OCI-LY7 (cell line): ENCODE results near the gene BAAT. TPM values are rescaled to one million over a fixed set of nuclear protein-coding genes. Genes with fewer than 3 reads are reported as not detected.

ENCODE experiments used
- BruUV-seq: library from RNA; stranded (reverse); fragments of 400-500 nt; replicated peaks from 2 replicates; lab custom pipeline; 2021; lab: Mats Ljungman, UMichigan
- CTCF ChIA-PET: fragments of 300-600 bp; sonication (Branson Sonifier 250); formaldehyde crosslinking; loops from one replicate; lab custom pipeline; 2022; ENCODE audit warnings: antibody characterized with exemption; ENCODE audit not compliant: unreplicated experiment; lab: Charles Lee
- POLR2A ChIA-PET: fragments of 300-600 bp; sonication (Branson Sonifier 250); formaldehyde crosslinking; loops from one replicate; lab custom pipeline; 2022; ENCODE audit warnings: antibody characterized with exemption; lab: Charles Lee
- DNase-seq: peaks from one replicate; pipeline ENCODE4 v3.0.0-alpha.2; 2015; ENCODE audit warnings: low spot score
- H2AFZ ChIP-seq: fragments of 200-600 bp; sonication (generic), shearing (Covaris generic); 2 replicates; pipeline ENCODE4 v1.6.1; 2014; ENCODE audit warnings: mild to moderate bottlenecking, antibody characterized with exemption, low read length, moderate library complexity
- H3K27ac ChIP-seq: fragments of 200-600 bp; sonication (generic); 2 replicates; pipeline ENCODE4 v1.5.1; 2014; ENCODE audit warnings: mixed run types, low read depth, mild to moderate bottlenecking, moderate library complexity, low read length, inconsistent platforms; ENCODE audit not compliant: poor library complexity, severe bottlenecking
- H3K36me3 ChIP-seq: fragments of 200-600 bp; sonication (generic); 2 replicates; pipeline ENCODE4 v1.6.1; 2014; ENCODE audit warnings: mild to moderate bottlenecking, antibody characterized with exemption, low read length, moderate library complexity, mixed read lengths; ENCODE audit not compliant: insufficient read depth
- H3K4me1 ChIP-seq: fragments of 200-600 bp; sonication (generic); 2 replicates; pipeline ENCODE4 v1.5.1; 2014; ENCODE audit warnings: mild to moderate bottlenecking, low read length; ENCODE audit not compliant: insufficient read depth, poor library complexity, severe bottlenecking
- H3K4me2 ChIP-seq: fragments of 200-600 bp; sonication (generic); 2 replicates; pipeline ENCODE4 v1.6.1; 2014; ENCODE audit warnings: mild to moderate bottlenecking, low read length
- H3K4me3 ChIP-seq: fragments of 200-600 bp; sonication (generic); 2 replicates; pipeline ENCODE4 v1.5.1; 2014; ENCODE audit warnings: mild to moderate bottlenecking, low read depth, low read length; ENCODE audit not compliant: poor library complexity, severe bottlenecking
- H3K79me2 ChIP-seq: fragments of 200-600 bp; sonication (generic); 2 replicates; pipeline ENCODE4 v1.6.1; 2016; ENCODE audit warnings: low read depth, mild to moderate bottlenecking, low read length, moderate library complexity, mixed read lengths; ENCODE audit not compliant: insufficient read depth
- H3K9me2 ChIP-seq: fragments of 200-600 bp; sonication (generic); 2 replicates; pipeline ENCODE4 v1.6.1; 2016; ENCODE audit warnings: mild to moderate bottlenecking, low read length, mixed read lengths; ENCODE audit not compliant: insufficient read depth
- H3K9me3 ChIP-seq: fragments of 200-600 bp; sonication (generic); 2 replicates; pipeline ENCODE4 v1.6.1; 2014; ENCODE audit warnings: mild to moderate bottlenecking, mixed run types, low read length, mixed read lengths
- H4K20me1 ChIP-seq: fragments of 200-600 bp; sonication (generic); 2 replicates; pipeline ENCODE4 v1.6.1; 2014; ENCODE audit warnings: mild to moderate bottlenecking, antibody characterized with exemption, low read length, moderate library complexity, mixed read lengths; ENCODE audit not compliant: insufficient read depth
- CTCF ChIP-seq: fragments of 200-600 bp; sonication (generic); conservative IDR thresholded peaks from 2 replicates; pipeline ENCODE4 v1.5.1; 2014; ENCODE audit warnings: mild to moderate bottlenecking, antibody characterized with exemption, low read length, moderate library complexity, mixed read lengths
- EZH2phosphoT487 ChIP-seq: fragments of 200-600 bp; sonication (generic); IDR thresholded peaks from 2 replicates; pipeline ENCODE4 v1.6.1; 2018; ENCODE audit warnings: low read depth, borderline replicate concordance, mild to moderate bottlenecking, mixed run types, antibody characterized with exemption, low read length, moderate library complexity, mixed read lengths
- intact Hi-C: fragments of 100-400 bp; cut with micrococcal nuclease; formaldehyde crosslinking; loops from one replicate; pipeline ENCODE4 v1.10.0; 2022; ENCODE audit not compliant: unreplicated experiment
- total RNA-seq, 2 experiments: library from RNA; depleted of rRNA in 1 of 2; stranded (reverse); fragments of >200 nt in 1 of 2; shearing (Covaris generic) in 1 of 2; gene quantifications; 2 replicates each; pipeline ENCODE4 v1.2.3, GENCODE V29; 2014 to 2022

The BAAT gene
- total RNA-seq, 2 experiments from 2014 or later = 0.13 TPM; not detected in 1

DNA sequence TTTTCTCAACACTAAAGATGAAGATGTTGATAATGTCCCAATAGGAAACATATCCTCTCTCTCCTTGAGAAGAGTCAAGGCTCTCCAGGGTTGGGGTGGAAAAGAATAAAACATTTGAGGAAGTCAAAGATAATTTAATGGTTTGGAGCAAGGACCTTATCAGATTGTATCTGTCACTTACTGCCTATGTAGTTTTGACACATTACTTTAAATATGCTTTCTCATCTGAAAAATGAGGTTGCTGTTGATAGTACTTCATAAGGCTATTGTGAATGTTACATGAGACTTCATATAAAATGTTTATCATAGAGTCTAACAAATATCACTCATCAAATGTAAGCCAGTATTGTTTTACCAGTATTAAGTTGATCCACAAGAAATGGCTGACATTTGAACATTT is 48.7 kb downstream of the BAAT start:
- intact Hi-C loops = no loop called here
- H2AFZ ChIP-seq = no peak overlapping the region
- no peak for DNase-seq
- CTCF ChIA-PET = no interaction called here
- POLR2A ChIA-PET = interaction anchor here (0.5 to 0.7 kb wide), 2 partner anchors 154 to 234 kb away, joined by 3 to 5 read pairs; no protein-coding TSS in a partner anchor
- no peak overlapping the region for H3K27ac ChIP-seq
- TF ChIP-seq CTCF = no peak
- TF ChIP-seq EZH2phosphoT487 = no peak
- no peaks in the 10 kb centered on the region for H3K9me2 ChIP-seq
- H3K9me3 ChIP-seq = no peaks in the 10 kb centered on the region
- H3K36me3 ChIP-seq = no peaks in the 10 kb centered on the region
- no peaks in the 10 kb centered on the region for H4K20me1 ChIP-seq
- H3K79me2 ChIP-seq = no peaks in the 10 kb centered on the region
- BruUV-seq = no TSS peak
- H3K4me1 ChIP-seq = no peaks in the 10 kb centered on the region
- H3K4me3 ChIP-seq = no peak overlapping the region
- H3K4me2 ChIP-seq = no peak overlapping the region

DNA sequence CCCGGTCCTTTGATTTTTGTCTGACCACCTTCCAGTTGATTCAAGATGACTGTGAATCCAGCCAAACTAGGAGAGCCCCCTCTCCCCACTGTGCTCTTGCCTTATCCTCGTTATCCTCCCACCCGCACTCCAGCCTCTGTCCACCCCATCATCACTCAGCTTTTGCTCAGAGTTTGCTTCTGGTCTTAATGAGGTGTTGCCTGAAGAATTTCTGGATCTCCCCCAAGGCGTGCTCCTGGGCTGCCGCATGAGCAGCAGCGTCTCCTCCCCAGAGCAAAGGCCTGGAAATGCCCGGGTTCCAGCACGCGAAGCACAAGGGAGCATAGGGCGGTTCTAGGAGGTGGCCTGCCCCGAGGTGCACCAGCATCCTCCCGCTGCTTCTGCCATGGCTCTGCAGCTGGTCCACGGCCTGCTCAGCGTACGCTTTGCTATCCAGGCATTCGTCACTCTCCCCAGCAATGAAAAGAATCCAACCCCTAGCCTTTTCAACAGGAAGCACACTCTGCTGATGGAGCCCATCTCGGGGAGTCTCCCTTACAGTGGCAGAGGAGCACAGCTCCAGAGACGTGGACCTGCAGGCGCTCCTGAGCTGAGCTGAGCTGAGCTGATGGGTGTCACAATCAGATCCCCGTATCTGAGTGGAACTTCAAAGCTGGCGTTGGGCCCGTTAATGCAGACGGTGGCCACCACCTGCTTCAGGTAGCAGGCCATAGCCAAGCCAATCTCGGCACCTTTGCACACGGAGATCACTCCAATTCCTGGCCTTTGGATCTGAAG is 50.7 kb downstream of the BAAT start:
- Histone ChIP-seq H4K20me1 (no peaks in the 10 kb centered on the region), H3K36me3 (no peaks in the 10 kb centered on the region), H3K9me2 (no peaks in the 10 kb centered on the region), H3K79me2 (no peaks in the 10 kb centered on the region), H3K4me3 (no peak overlapping the region), H3K27ac (no peak overlapping the region), H3K4me1 (no peaks in the 10 kb centered on the region), H3K9me3 (no peaks in the 10 kb centered on the region), H2AFZ (no peak overlapping the region), H3K4me2 (no peak overlapping the region)
- BruUV-seq = no TSS peak
- TF ChIP-seq EZH2phosphoT487 (no peak), CTCF (no peak)
- intact Hi-C loops = no loop called here
- ChIA-PET CTCF (no interaction called here), POLR2A (no interaction called here)
- no peak for DNase-seq

DNA sequence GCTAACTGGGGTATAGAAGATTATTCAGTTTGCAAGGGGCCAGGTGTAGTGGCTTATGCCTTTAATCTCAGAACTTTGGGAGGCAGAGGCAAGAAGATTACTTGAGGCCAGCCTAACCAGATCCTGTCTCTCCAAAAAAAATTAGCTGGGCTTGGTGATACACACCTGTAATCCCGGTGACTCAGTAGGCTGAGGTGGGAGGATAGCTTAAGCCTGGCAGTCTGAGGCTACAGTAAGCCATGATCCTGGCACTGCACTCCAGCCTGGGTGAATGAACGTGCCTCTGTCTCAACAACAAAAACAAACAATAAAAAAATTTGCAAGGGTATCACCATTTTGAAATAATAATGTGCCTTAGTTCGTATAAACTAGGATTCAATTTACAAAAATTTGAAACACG is 51.3 kb downstream of the BAAT start:
- H4K20me1 ChIP-seq = no peaks in the 10 kb centered on the region
- H2AFZ ChIP-seq = no peak overlapping the region
- no peak overlapping the region for H3K4me3 ChIP-seq
- H3K9me3 ChIP-seq = no peaks in the 10 kb centered on the region
- TF ChIP-seq CTCF (no peak), EZH2phosphoT487 (no peak)
- ChIA-PET POLR2A (no interaction called here), CTCF (no interaction called here)
- H3K27ac ChIP-seq = no peak overlapping the region
- no TSS peak for BruUV-seq
- intact Hi-C loops = no loop called here
- H3K4me2 ChIP-seq = no peak overlapping the region
- no peaks in the 10 kb centered on the region for H3K36me3 ChIP-seq
- DNase-seq = no peak
- H3K4me1 ChIP-seq = no peaks in the 10 kb centered on the region
- no peaks in the 10 kb centered on the region for H3K9me2 ChIP-seq
- H3K79me2 ChIP-seq = no peaks in the 10 kb centered on the region
